Measurements from ENCODE around the gene CYP21A2.
"Not testable (repeated sequence)": the region's sequence is repeated elsewhere in the genome, so short reads cannot be mapped to it uniquely, and the experiment has no call there.

CYP21A2 gene

DNA sequence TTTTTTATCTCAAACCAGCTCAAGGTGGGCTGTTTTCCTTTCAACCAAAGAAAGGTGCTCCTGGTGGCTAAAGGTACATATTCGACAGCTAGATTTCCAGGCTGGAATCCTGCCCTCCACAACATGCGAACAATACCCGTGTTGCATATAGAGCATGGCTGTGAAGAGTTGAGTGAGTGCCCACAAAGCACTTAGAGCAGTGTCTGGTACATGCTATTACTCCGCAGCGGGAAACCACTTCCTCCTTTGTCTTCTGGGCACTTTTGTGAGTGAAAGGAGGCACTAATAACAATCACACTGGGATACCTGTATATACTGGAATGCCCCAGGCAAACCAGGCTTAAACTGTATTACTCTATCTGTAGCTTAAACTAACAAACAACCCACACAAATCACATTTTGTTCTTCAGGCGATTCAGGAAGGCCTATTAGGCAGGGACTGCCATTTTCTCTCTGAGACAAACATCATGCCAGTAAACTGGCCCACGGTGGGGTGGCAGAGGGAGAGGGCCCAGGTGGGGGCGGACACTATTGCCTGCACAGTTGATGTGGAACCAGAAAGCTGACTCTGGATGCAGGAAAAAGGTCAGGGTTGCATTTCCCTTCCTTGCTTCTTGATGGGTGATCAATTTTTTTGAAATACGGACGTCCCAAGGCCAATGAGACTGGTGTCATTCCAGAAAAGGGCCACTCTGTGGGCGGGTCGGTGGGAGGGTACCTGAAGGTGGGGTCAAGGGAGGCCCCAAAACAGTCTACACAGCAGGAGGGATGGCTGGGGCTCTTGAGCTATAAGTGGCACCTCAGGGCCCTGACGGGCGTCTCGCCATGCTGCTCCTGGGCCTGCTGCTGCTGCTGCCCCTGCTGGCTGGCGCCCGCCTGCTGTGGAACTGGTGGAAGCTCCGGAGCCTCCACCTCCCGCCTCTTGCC, at the start of gene CYP21A2:
CYP21A2 (plus strand) TSS at position 818 of the 927 bp plus-strand sequence; CDS start at position 826, 8 bp downstream.
- H3K9ac ChIP-seq, H3K4me2 ChIP-seq: not testable (repeated sequence)

DNA sequence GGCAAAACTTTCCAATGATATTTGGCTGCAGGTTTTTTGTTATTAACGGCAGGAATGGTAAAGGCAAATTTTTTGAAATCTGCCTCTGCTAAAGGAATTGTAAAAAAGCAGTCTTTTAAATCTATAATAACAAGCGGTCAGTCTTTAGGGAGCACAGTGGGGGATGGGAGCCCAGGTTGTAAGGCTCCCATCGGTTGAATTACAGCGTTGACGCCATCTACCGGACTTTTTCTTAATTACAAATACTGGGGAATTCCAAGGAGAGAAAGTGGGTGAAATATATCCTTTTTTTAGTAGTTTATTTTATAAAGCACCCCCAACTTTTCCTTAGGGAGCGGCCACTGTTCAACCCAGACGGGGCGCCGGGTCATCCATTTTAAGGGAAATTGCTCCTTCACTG, 48.9 kb upstream of the CYP21A2 start:
- H3K36me3 ChIP-seq, H3K27ac ChIP-seq, H3K27me3 ChIP-seq: not testable (repeated sequence)

More for the DNA sequence above, at the start of gene CYP21A2:
- H3K36me3 ChIP-seq; H3K27ac ChIP-seq; H3K9me3 ChIP-seq (replicated peaks in 1 of 11); H3K4me3 ChIP-seq; H3K4me1 ChIP-seq; H4K20me1 ChIP-seq; H3K27me3 ChIP-seq: not testable (repeated sequence)

DNA sequence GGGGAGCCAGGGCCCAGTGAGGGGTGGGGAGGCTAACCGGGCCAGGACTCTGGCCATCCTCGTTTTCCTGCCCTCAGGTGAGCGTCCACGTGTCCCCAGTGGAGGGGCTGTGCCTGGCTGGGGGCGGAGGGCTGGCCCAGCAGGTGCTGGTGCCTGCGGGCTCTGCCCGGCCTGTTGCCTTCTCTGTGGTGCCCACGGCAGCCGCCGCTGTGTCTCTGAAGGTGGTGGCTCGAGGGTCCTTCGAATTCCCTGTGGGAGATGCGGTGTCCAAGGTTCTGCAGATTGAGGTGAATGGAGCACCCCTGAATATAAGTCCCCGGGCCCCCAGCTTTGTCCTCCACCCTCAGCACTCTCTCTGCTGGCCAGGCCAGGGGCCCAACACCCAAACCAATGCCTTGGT, 43.8 kb upstream of the CYP21A2 start:
- not testable (repeated sequence) for H4K20me1 ChIP-seq; H3K27me3 ChIP-seq; H3K9me3 ChIP-seq (replicated peaks in 1 of 11); H3K4me3 ChIP-seq; H3K27ac ChIP-seq; H3K36me3 ChIP-seq; H3K9ac ChIP-seq; H3K4me1 ChIP-seq; H3K4me2 ChIP-seq

More for the DNA sequence above, 48.9 kb upstream of the CYP21A2 start:
- not testable (repeated sequence) for H3K4me1 ChIP-seq; H3K9ac ChIP-seq; H3K4me3 ChIP-seq; H3K9me3 ChIP-seq (replicated peaks in 1 of 11); H4K20me1 ChIP-seq; H3K4me2 ChIP-seq

DNA sequence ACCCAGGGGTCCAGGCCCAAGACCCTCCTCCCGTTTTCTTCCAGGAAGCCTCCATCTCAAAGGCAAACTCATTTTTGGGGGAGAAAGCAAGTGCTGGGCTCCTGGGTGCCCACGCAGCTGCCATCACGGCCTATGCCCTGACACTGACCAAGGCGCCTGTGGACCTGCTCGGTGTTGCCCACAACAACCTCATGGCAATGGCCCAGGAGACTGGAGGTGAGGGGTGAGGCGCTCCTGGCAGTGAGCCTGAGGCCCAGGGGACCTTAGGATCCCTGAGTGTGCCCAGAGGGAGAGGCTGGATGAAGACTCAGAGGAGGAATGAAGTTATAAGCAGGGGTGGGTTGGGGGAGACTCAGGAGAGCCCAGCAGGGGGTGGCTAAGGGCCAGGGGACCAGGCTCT, 41.8 kb upstream of the CYP21A2 start:
- not testable (repeated sequence) for H3K9ac ChIP-seq; H3K4me3 ChIP-seq; H3K4me1 ChIP-seq; H3K27ac ChIP-seq; H3K4me2 ChIP-seq; H3K9me3 ChIP-seq (replicated peaks in 1 of 11); H3K36me3 ChIP-seq; H4K20me1 ChIP-seq; H3K27me3 ChIP-seq

DNA sequence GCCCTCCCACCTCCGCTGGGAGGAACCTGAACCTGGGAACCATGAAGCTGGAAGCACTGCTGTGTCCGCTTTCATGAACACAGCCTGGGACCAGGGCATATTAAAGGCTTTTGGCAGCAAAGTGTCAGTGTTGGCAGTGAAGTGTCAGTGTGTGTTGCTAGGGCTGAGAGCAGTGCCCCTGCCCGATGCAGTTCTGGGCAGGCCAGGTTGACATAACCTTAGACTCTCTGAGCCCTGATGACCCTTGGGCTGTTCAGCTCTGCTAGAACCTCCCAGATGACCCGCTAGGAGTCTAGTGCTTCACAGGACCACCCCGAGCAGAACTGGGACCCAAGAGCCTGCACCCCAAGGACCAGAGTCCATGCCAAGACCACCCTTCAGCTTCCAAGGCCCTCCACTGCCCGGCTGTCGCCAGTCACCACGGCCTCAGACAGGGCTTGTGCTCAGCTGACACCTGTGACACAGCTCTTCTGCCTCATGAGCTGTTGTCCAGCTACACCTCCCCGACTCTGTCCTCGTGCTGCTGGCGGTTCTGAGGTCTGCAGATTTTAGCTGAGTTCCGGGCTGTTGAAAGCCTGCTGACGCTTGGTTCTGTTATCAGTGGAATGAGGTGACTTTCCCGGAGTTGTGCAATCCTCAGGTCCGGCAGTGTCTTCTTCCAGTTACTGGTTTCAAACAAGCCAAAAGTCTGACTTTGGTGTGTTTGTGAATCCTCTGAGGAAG, 35.5 kb upstream of the CYP21A2 start:
- H3K27me3 ChIP-seq; H3K36me3 ChIP-seq; H3K4me2 ChIP-seq; H4K20me1 ChIP-seq; H3K4me1 ChIP-seq; H3K4me3 ChIP-seq; H3K9me3 ChIP-seq (replicated peaks in 1 of 11); H3K9ac ChIP-seq; H3K27ac ChIP-seq: not testable (repeated sequence)

DNA sequence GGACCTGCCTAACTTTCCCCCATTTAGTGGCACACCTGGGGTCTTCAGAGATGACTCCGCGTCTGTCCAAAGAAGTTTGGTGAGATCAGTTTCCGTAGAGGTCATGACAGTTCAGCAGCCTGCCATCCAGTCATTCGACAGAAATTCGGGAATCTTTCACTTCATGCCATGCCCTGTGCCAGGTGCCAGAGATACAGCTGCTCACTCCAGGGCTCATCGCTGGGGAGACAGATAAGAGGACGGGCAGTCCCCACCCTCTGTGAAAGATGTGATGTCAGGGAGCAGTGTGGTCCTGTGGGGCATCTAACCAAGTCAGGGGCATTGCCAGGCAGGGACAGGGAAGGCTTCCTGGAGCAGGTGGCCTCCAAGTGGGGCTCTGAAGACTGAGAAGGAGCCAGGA, 34.9 kb upstream of the CYP21A2 start:
- not testable (repeated sequence) for H3K27me3 ChIP-seq; H3K9ac ChIP-seq; H3K27ac ChIP-seq; H3K4me3 ChIP-seq; H3K36me3 ChIP-seq; H3K9me3 ChIP-seq (replicated peaks in 1 of 11); H3K4me2 ChIP-seq; H3K4me1 ChIP-seq; H4K20me1 ChIP-seq

DNA sequence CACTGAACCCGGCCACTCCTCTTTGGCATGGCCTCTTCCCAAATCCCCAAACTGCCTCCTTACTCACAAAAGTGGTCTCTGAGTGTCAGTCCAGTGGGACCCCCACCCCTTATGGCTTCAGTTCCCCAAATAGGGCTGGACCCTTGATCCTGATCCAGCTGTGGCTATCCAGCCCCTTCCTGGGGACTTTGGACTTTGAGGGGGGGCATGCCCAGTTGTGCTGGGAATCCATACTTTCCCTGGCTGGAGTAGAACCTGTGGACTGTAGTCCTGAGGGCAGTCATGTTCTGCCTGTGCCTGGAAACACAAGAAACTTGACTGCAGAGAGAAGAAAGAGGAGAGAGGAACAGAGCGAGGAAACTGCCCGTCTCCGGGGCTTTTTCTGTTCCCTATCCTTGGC, 33.8 kb upstream of the CYP21A2 start:
- H3K4me2 ChIP-seq; H3K27ac ChIP-seq; H3K36me3 ChIP-seq; H3K4me3 ChIP-seq; H3K27me3 ChIP-seq; H3K9ac ChIP-seq; H3K4me1 ChIP-seq; H4K20me1 ChIP-seq; H3K9me3 ChIP-seq (replicated peaks in 1 of 11): not testable (repeated sequence)

DNA sequence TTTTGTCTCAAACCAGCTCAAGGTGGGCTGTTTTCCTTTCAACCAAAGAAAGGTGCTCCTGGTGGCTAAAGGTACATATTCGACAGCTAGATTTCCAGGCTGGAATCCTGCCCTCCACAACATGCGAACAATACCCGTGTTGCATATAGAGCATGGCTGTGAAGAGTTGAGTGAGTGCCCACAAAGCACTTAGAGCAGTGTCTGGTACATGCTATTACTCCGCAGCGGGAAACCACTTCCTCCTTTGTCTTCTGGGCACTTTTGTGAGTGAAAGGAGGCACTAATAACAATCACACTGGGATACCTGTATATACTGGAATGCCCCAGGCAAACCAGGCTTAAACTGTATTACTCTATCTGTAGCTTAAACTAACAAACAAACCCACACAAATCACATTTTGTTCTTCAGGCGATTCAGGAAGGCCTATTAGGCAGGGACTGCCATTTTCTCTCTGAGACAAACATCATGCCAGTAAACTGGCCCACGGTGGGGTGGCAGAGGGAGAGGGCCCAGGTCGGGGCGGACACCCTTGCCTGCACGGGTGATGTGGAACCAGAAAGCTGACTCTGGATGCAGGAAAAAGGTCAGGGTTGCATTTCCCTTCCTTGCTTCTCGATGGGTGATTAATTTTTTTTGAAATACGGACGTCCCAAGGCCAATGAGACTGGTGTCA, 33.2 kb upstream of the CYP21A2 start:
- H3K27ac ChIP-seq; H3K9ac ChIP-seq; H3K4me1 ChIP-seq; H4K20me1 ChIP-seq; H3K9me3 ChIP-seq (replicated peaks in 1 of 11); H3K4me3 ChIP-seq; H3K4me2 ChIP-seq; H3K36me3 ChIP-seq; H3K27me3 ChIP-seq: not testable (repeated sequence)

DNA sequence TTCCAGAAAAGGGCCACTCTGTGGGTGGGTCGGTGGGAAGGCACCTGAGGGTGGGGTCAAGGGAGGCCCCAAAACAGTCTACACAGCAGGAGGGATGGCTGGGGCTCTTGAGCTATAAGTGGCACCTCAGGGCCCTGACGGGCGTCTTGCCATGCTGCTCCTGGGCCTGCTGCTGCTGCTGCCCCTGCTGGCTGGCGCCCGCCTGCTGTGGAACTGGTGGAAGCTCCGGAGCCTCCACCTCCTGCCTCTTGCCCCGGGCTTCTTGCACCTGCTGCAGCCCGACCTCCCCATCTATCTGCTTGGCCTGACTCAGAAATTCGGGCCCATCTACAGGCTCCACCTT, 32.7 kb upstream of the CYP21A2 start:
- not testable (repeated sequence) for H3K4me1 ChIP-seq; H3K36me3 ChIP-seq; H3K9ac ChIP-seq; H3K9me3 ChIP-seq (replicated peaks in 1 of 11); H3K27ac ChIP-seq; H3K27me3 ChIP-seq; H3K4me2 ChIP-seq; H4K20me1 ChIP-seq; H3K4me3 ChIP-seq

DNA sequence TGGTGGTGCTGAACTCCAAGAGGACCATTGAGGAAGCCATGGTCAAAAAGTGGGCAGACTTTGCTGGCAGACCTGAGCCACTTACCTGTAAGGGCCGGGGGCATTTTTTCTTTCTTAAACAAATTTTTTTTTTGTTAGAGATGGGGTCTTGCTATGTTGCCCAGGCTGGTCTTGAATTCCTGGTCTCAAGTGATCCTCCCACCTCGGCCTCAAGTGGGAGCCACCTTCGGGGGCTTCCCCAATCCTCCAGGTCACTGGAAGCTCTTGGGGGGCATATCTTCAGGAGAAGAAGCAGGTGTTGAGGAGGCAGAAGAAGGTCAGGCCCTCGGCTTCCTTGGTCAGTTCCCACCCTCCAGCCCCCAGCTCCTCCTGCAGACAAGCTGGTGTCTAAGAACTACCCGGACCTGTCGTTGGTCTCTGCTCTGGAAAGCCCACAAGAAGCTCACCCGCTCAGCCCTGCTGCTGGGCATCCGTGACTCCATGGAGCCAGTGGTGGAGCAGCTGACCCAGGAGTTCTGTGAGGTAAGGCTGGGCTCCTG, 32.2 kb upstream of the CYP21A2 start:
- H3K4me1 ChIP-seq, H3K27ac ChIP-seq: not testable (repeated sequence)

DNA sequence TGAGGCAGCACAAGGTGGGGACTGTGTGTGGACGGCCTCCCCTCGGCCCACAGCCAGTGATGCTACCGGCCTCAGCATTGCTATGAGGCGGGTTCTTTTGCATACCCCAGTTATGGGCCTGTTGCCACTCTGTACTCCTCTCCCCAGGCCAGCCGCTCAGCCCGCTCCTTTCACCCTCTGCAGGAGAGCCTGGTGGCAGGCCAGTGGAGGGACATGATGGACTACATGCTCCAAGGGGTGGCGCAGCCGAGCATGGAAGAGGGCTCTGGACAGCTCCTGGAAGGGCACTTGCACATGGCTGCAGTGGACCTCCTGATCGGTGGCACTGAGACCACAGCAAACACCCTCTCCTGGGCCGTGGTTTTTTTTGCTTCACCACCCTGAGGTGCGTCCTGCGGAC, 31.1 kb upstream of the CYP21A2 start:
- H3K27ac ChIP-seq; H3K4me2 ChIP-seq; H3K4me3 ChIP-seq; H3K36me3 ChIP-seq; H3K4me1 ChIP-seq; H3K9me3 ChIP-seq (replicated peaks in 1 of 11); H3K27me3 ChIP-seq; H3K9ac ChIP-seq; H4K20me1 ChIP-seq: not testable (repeated sequence)

More for the DNA sequence above, 32.2 kb upstream of the CYP21A2 start:
- H3K9me3 ChIP-seq (replicated peaks in 1 of 11); H3K9ac ChIP-seq; H3K36me3 ChIP-seq; H4K20me1 ChIP-seq; H3K27me3 ChIP-seq; H3K4me2 ChIP-seq; H3K4me3 ChIP-seq: not testable (repeated sequence)

DNA sequence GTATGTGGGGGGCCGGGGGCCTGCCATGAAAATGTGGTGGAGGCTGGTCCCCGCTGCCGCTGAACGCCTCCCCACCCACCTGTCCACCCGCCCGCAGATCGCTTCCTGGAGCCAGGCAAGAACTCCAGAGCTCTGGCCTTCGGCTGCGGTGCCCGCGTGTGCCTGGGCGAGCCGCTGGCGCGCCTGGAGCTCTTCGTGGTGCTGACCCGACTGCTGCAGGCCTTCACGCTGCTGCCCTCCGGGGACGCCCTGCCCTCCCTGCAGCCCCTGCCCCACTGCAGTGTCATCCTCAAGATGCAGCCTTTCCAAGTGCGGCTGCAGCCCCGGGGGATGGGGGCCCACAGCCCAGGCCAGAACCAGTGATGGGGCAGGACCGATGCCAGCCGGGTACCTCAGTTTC, 30.2 kb upstream of the CYP21A2 start:
- H3K9ac ChIP-seq; H4K20me1 ChIP-seq; H3K4me3 ChIP-seq; H3K27me3 ChIP-seq; H3K27ac ChIP-seq; H3K4me2 ChIP-seq; H3K4me1 ChIP-seq; H3K36me3 ChIP-seq; H3K9me3 ChIP-seq (replicated peaks in 1 of 11): not testable (repeated sequence)

DNA sequence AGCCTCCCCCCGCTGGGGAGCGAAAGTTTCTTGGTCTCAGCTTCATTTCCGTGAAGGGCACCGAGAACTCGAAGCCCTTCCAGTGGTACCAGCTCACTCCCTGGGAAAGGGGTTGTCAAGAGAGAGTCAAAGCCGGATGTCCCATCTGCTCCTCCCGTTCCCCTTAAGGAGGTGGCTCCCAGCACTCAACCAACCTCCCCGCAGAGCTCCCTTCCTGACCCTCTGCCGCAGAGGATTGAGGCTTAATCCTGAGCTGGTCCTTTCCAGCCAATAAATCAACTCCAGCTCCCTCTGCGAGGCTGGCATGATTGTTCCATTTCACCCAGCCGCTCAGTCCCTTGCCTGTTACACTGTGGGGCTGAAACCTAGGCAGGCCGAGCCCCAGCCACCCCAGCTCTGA, 29.6 kb upstream of the CYP21A2 start:
- H3K9me3 ChIP-seq (replicated peaks in 1 of 11); H3K4me2 ChIP-seq; H4K20me1 ChIP-seq; H3K4me1 ChIP-seq; H3K4me3 ChIP-seq; H3K27ac ChIP-seq; H3K27me3 ChIP-seq; H3K9ac ChIP-seq; H3K36me3 ChIP-seq: not testable (repeated sequence)

DNA sequence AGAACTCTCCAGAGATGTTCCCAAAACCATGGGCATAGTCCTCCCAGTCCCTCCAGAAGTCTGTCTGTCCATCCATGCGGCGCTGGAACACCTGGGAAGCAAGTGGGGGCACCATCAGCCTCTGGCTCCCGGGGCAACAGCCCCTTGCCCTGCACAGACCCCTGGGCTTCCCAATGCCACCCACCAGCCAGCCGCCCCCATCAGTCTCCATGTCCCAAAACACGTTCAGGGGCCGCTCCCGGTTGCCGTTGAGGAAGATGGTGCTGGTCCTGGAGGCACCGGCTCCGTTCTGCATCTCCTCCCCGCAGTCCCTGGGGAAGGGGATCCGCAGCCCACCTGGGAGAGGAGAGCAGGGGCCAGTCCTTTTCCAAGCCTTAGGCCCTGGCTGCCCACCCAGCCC, 28.7 kb upstream of the CYP21A2 start:
- not testable (repeated sequence) for H3K9me3 ChIP-seq (replicated peaks in 1 of 11); H3K36me3 ChIP-seq; H3K27me3 ChIP-seq; H3K4me3 ChIP-seq; H3K4me2 ChIP-seq; H4K20me1 ChIP-seq; H3K9ac ChIP-seq; H3K4me1 ChIP-seq; H3K27ac ChIP-seq

All from BLaER1 treated with 17β-estradiol and CSF1 and Interleukin-3, amounts not matched to agents 10 nM and 100 nM (cell line).